ENCODE measurements around the gene FBXO47.

GRCh38 chr17:38906460-38907228, 60.6 kb downstream of the FBXO47 start:
- TF ChIP-seq CTCF (IDR thresholded peaks at IDR 0.05) (peak in 1 of 12 donors; percentile 13), POLR2A (IDR thresholded peaks at IDR 0.05) (no peak)
